Central memory CD8-positive, alpha-beta T cell (primary cell): ENCODE measurements around the gene FCHSD2.

Experiments used
- ATAC-seq: fragments of 150-1000 bp; cut with Tn5 transposase; replicated peaks from 2 replicates; pipeline ENCODE4 v1.10.0; 2022; ENCODE audit warnings: mild to moderate bottlenecking, moderate FRiP score, moderate number of reproducible peaks; ENCODE audit not compliant: poor library complexity, severe bottlenecking; ENCODE audit errors: extremely low read depth
- DNase-seq, 2 donors: peaks; one replicate each; pipeline ENCODE4 v3.0.0; 2021; ENCODE audit warnings: low spot score in 2 of 2
- H3K27ac Mint-ChIP-seq: one replicate; pipeline ENCODE4 v1.8.0; 2022; ENCODE audit warnings: low read depth, mild to moderate bottlenecking, moderate library complexity, mixed read lengths
- H3K27me3 Mint-ChIP-seq: one replicate; pipeline ENCODE4 v1.8.0; 2022; ENCODE audit warnings: mixed read lengths
- H3K36me3 Mint-ChIP-seq: one replicate; pipeline ENCODE4 v1.8.0; 2022; ENCODE audit warnings: mild to moderate bottlenecking, moderate library complexity, mixed read lengths; ENCODE audit not compliant: insufficient read depth
- H3K4me1 Mint-ChIP-seq: one replicate; pipeline ENCODE4 v1.8.0; 2022; ENCODE audit warnings: mixed read lengths
- H3K4me3 Mint-ChIP-seq: one replicate; pipeline ENCODE4 v1.8.0; 2022; ENCODE audit warnings: mild to moderate bottlenecking, moderate library complexity, mixed read lengths
- H3K9me3 Mint-ChIP-seq: one replicate; pipeline ENCODE4 v1.8.0; 2022; ENCODE audit warnings: mixed read lengths

Gene FCHSD2

GRCh38 chr11:73154178-73154577, 12.1 kb upstream of the FCHSD2 start:
- no peaks in the 10 kb centered on the region for H3K27me3 Mint-ChIP-seq
- peak overlapping the region; percentile 73 for H3K4me3 Mint-ChIP-seq
- peak in 1 of 2 donors; percentile 13 for DNase-seq

GRCh38 chr11:73152861-73153483, 10.9 kb upstream of the FCHSD2 start:
- Mint-ChIP-seq H3K27me3 (no peaks in the 10 kb centered on the region), H3K27ac (peak overlapping the region; percentile 84), H3K36me3 (no peaks in the 10 kb centered on the region), H3K4me3 (peak overlapping the region; percentile 73), H3K9me3 (no peaks in the 10 kb centered on the region), H3K4me1 (peaks cover 53% of the 10 kb centered on the region)
- peak in 1 of 2 donors; percentile 25 for DNase-seq
- peak; percentile 88 for ATAC-seq

More at GRCh38 chr11:73154178-73154577, 12.1 kb upstream of the FCHSD2 start:
- peak overlapping the region; percentile 84 for H3K27ac Mint-ChIP-seq
- ATAC-seq, result peak; percentile 67
- H3K9me3 Mint-ChIP-seq, result no peaks in the 10 kb centered on the region
- no peaks in the 10 kb centered on the region for H3K36me3 Mint-ChIP-seq
- H3K4me1 Mint-ChIP-seq, result peaks cover 53% of the 10 kb centered on the region

- Mint-ChIP-seq H3K27me3 (no peaks in the 10 kb centered on the region), H3K9me3 (no peaks in the 10 kb centered on the region), H3K4me1 (peaks cover 53% of the 10 kb centered on the region), H3K27ac (peak overlapping the region; percentile 84), H3K4me3 (no peak overlapping the region), H3K36me3 (no peaks in the 10 kb centered on the region)
- no peak for DNase-seq
- ATAC-seq, result no peak
These were observed 10.2 kb upstream of the FCHSD2 start for GRCh38 chr11:73152086-73152853.

- no peak for ATAC-seq
- no peak for DNase-seq
- Mint-ChIP-seq H3K4me1 (peaks cover 54% of the 10 kb centered on the region), H3K27me3 (no peaks in the 10 kb centered on the region), H3K36me3 (no peaks in the 10 kb centered on the region), H3K4me3 (no peak overlapping the region), H3K27ac (no peak overlapping the region), H3K9me3 (no peaks in the 10 kb centered on the region)
These were observed 9.3 kb upstream of the FCHSD2 start for GRCh38 chr11:73151416-73151815.

GRCh38 chr11:73149105-73149504, 7.0 kb upstream of the FCHSD2 start:
- Mint-ChIP-seq H3K9me3 (no peaks in the 10 kb centered on the region), H3K36me3 (no peaks in the 10 kb centered on the region), H3K4me3 (no peak overlapping the region), H3K27me3 (no peaks in the 10 kb centered on the region), H3K27ac (no peak overlapping the region), H3K4me1 (peaks cover 36% of the 10 kb centered on the region)
- DNase-seq, result no peak
- ATAC-seq, result no peak

GRCh38 chr11:73147771-73148681, 5.9 kb upstream of the FCHSD2 start:
- Mint-ChIP-seq H3K4me3 (no peak overlapping the region), H3K9me3 (no peaks in the 10 kb centered on the region), H3K27me3 (no peaks in the 10 kb centered on the region), H3K36me3 (peaks cover 3% of the 10 kb centered on the region), H3K4me1 (peaks cover 33% of the 10 kb centered on the region), H3K27ac (peak overlapping the region; percentile 65)
- no peak for ATAC-seq
- DNase-seq, result no peak

GRCh38 chr11:73145986-73146575, 4.0 kb upstream of the FCHSD2 start:
- H3K36me3 Mint-ChIP-seq, result peaks cover 17% of the 10 kb centered on the region
- H3K27ac Mint-ChIP-seq, result no peak overlapping the region
- H3K27me3 Mint-ChIP-seq, result no peaks in the 10 kb centered on the region
- no peak overlapping the region for H3K4me3 Mint-ChIP-seq
- H3K9me3 Mint-ChIP-seq, result no peaks in the 10 kb centered on the region
- no peak for ATAC-seq
- peaks cover 23% of the 10 kb centered on the region for H3K4me1 Mint-ChIP-seq
- no peak for DNase-seq

- H3K4me3 Mint-ChIP-seq, result peak overlapping the region; percentile 88
- ATAC-seq (no peak), DNase-seq (no peak)
- H3K27me3 Mint-ChIP-seq, result no peaks in the 10 kb centered on the region
- H3K36me3 Mint-ChIP-seq, result peaks cover 25% of the 10 kb centered on the region
- H3K9me3 Mint-ChIP-seq, result no peaks in the 10 kb centered on the region
- H3K4me1 Mint-ChIP-seq, result peaks cover 30% of the 10 kb centered on the region
- H3K27ac Mint-ChIP-seq, result peak overlapping the region; percentile 96
These were observed 1.2 kb upstream of the FCHSD2 start for GRCh38 chr11:73143126-73143838.

- H3K36me3 Mint-ChIP-seq, result peaks cover 27% of the 10 kb centered on the region
- H3K9me3 Mint-ChIP-seq, result no peaks in the 10 kb centered on the region
- H3K27ac Mint-ChIP-seq, result peak overlapping the region; percentile 96
- H3K27me3 Mint-ChIP-seq, result no peaks in the 10 kb centered on the region
- DNase-seq, result peak; percentile 25 to 40
- peaks cover 36% of the 10 kb centered on the region for H3K4me1 Mint-ChIP-seq
- peak overlapping the region; percentile 88 for H3K4me3 Mint-ChIP-seq
- peak; percentile 31 for ATAC-seq
These were observed 600 bp downstream of the FCHSD2 start for GRCh38 chr11:73141309-73142127.

GRCh38 chr11:73141031-73141308, 1.1 kb downstream of the FCHSD2 start:
- H3K9me3 Mint-ChIP-seq, result no peaks in the 10 kb centered on the region
- no peak for ATAC-seq
- no peaks in the 10 kb centered on the region for H3K27me3 Mint-ChIP-seq
- peaks cover 36% of the 10 kb centered on the region for H3K4me1 Mint-ChIP-seq
- H3K36me3 Mint-ChIP-seq, result peaks cover 30% of the 10 kb centered on the region
- no peak for DNase-seq
- peak overlapping the region; percentile 96 for H3K27ac Mint-ChIP-seq
- peak overlapping the region; percentile 88 for H3K4me3 Mint-ChIP-seq

- ATAC-seq, result no peak
- Mint-ChIP-seq H3K9me3 (no peaks in the 10 kb centered on the region), H3K36me3 (peaks cover 33% of the 10 kb centered on the region), H3K27ac (peak overlapping the region; percentile 96), H3K4me3 (peak overlapping the region; percentile 88), H3K4me1 (peaks cover 42% of the 10 kb centered on the region), H3K27me3 (no peaks in the 10 kb centered on the region)
- no peak for DNase-seq
These were observed 1.7 kb downstream of the FCHSD2 start for GRCh38 chr11:73140213-73141030.
